Measurements from ENCODE around the gene DNAAF1. TPM values are rescaled to one million over a fixed set of nuclear protein-coding genes. Genes with fewer than 3 reads are reported as not detected.

DNAAF1 gene
- total RNA-seq, 4 donors from 2014 or later, result not detected

DNA sequence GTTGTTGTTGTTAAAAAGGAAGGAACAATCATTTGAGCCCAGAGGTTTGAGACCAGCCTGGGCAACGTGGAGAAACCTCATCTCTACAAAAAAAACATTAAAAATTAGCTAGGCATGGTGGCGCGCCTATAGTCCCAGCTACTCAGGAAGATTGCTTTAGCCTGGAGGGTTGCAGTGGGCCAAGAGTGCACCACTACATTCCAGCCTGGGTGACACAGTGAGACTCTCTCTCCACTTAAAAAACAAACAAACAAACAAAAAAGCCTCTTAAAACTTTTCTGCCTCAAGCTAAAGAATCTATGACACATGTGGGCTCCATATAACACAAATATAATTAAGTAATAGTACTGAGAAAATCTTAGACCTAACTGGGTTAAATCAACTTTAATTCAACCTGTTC, 40.9 kb upstream of the DNAAF1 start:
- Histone ChIP-seq H3K27ac (no peak overlapping the region), H3K36me3 (peaks cover 0 to 30% (median 0%) of the 10 kb centered on the region in 3 donors), H3K9me3 (no peaks in the 10 kb centered on the region), H3K4me3 (no peak overlapping the region), H3K27me3 (no peaks in the 10 kb centered on the region), H3K4me1 (no peaks in the 10 kb centered on the region)
- no peak for DNase-seq
- TF ChIP-seq, protein P1, sequence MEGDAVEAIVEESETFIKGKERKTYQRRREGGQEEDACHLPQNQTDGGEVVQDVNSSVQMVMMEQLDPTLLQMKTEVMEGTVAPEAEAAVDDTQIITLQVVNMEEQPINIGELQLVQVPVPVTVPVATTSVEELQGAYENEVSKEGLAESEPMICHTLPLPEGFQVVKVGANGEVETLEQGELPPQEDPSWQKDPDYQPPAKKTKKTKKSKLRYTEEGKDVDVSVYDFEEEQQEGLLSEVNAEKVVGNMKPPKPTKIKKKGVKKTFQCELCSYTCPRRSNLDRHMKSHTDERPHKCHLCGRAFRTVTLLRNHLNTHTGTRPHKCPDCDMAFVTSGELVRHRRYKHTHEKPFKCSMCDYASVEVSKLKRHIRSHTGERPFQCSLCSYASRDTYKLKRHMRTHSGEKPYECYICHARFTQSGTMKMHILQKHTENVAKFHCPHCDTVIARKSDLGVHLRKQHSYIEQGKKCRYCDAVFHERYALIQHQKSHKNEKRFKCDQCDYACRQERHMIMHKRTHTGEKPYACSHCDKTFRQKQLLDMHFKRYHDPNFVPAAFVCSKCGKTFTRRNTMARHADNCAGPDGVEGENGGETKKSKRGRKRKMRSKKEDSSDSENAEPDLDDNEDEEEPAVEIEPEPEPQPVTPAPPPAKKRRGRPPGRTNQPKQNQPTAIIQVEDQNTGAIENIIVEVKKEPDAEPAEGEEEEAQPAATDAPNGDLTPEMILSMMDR (IDR thresholded peaks at IDR 0.05), result no peak
- no peak for TF ChIP-seq POLR2A (IDR thresholded peaks at IDR 0.05)

DNA sequence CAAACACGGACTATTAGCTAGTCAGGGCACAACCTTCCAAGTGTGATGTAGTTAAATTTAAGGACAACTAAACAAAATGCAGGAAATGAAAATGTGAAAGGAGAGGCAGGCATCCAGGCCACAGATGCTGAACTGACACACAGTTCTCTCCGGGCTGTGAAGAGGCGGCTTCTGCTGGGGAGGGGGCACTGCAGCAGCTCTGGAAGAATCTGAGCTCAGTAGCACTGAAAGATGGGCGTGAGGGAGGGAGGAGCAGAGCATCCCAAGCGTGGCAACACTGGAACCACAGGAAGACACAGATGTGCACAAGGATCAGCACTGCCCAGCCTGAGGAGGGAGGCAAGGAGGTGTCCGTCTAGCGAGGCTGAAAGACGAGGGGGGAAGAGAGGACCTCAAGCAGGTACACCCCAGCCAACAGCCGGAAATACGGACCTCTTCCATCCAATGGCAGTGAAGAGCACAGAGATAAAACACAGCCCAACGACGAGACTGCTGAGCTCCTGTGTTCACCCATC, 39.8 kb upstream of the DNAAF1 start:
- no peaks in the 10 kb centered on the region for H3K27me3 ChIP-seq
- H3K4me1 ChIP-seq, result no peaks in the 10 kb centered on the region
- peaks cover 0 to 20% (median 0%) of the 10 kb centered on the region in 3 donors for H3K36me3 ChIP-seq
- no peak for TF ChIP-seq POLR2A (IDR thresholded peaks at IDR 0.05)
- TF ChIP-seq, protein P1 (IDR thresholded peaks at IDR 0.05), result no peak
- DNase-seq, result no peak
- H3K4me3 ChIP-seq, result no peak overlapping the region
- H3K9me3 ChIP-seq, result no peaks in the 10 kb centered on the region
- H3K27ac ChIP-seq, result no peak overlapping the region

DNA sequence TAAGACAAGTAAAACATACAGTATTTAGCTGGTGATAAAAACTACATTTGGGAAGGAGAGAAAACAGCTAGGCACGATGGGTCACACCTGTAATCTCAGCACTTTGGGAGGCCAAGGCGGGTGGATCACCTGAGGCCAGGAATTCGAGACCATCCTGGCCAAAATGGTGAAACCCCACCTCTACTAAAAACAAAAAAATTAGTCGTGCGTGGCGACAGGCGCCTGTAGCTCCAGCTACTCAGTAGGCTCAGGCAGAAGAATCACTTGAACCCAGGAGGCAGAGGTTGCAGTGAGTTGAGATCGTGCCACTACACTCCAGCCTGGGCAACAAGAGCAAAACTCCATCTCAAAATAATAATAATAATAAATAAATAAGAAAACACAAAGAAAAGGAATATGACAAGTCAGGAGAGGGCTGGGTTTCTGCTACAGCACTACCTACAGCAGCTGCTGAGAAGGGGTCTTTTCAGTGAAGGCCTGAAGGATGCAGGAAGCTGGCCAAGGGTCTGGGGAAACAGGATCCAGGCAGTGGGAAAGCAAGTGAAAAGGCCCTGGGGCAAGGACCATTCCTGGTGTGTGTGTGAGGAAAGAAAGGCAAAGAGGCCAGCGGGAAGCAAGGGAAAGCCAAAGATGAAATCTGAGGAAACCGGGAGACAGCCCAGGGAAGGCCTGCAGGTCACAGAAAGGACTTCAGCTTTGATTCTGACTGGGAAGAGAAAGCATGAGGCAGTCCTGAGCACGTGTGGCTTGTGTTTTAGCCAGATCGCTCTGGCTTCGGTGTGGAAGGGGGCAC, 39.0 kb upstream of the DNAAF1 start:
- TF ChIP-seq POLR2A (IDR thresholded peaks at IDR 0.05), result no peak
- TF ChIP-seq, protein P1 (IDR thresholded peaks at IDR 0.05), result no peak
- no peak for DNase-seq
- H3K27ac ChIP-seq, result no peak overlapping the region
- H3K27me3 ChIP-seq, result no peaks in the 10 kb centered on the region
- peaks cover 0 to 17% (median 0%) of the 10 kb centered on the region in 3 donors for H3K36me3 ChIP-seq
- H3K4me1 ChIP-seq, result no peaks in the 10 kb centered on the region
- no peaks in the 10 kb centered on the region for H3K9me3 ChIP-seq
- H3K4me3 ChIP-seq, result no peak overlapping the region

GRCh38 chr16:84107921-84108320, 37.2 kb upstream of the DNAAF1 start:
- Histone ChIP-seq H3K27me3 (no peaks in the 10 kb centered on the region), H3K4me3 (no peak overlapping the region), H3K36me3 (peaks cover 0 to 11% (median 0%) of the 10 kb centered on the region in 3 donors), H3K27ac (no peak overlapping the region), H3K9me3 (no peaks in the 10 kb centered on the region), H3K4me1 (no peaks in the 10 kb centered on the region)
- TF ChIP-seq, protein P1 (IDR thresholded peaks at IDR 0.05), result no peak
- TF ChIP-seq POLR2A (IDR thresholded peaks at IDR 0.05), result no peak
- no peak for DNase-seq

DNA sequence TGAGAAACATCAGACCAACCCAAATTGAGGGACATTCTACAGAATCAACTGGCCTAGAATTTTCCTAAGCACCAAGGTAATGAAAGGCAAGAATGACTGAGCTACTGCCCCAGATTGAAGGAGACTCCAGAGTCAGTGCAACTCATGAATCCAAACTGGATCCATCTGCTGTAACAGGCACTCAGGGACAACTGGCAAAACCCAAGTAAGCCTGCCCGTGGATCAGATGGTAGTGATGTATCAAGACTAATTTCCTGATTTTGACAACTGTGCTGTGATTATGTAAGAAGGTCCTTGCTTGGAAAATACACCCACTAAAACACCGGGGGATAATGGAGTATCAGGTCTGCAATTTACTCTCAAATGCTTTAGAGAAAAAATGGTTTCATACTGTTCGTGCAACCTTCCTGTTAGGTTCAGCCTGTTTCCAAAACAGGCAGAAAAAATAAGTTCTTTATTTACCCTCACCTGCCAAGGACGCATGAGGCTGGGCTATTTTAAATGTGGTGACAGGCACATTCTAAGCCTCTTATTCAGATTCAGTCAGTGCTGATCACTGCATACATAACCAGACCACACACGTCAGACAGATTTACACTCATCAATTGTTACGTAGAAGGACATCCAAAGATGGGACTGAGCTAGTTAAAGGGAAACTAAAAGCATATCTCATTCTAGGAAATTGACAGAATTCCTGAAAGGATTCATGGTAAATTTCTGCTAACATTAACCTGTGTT, 35.3 kb upstream of the DNAAF1 start:
- Histone ChIP-seq H3K4me3 (no peak overlapping the region), H3K9me3 (no peaks in the 10 kb centered on the region), H3K36me3 (peaks cover 0 to 11% (median 0%) of the 10 kb centered on the region in 3 donors), H3K27me3 (no peaks in the 10 kb centered on the region), H3K27ac (no peak overlapping the region), H3K4me1 (peaks cover 0 to 5% (median 0%) of the 10 kb centered on the region in 4 donors)
- TF ChIP-seq, protein P1 (IDR thresholded peaks at IDR 0.05), result no peak
- TF ChIP-seq POLR2A (IDR thresholded peaks at IDR 0.05), result no peak
- DNase-seq, result no peak
